ENCODE results near the gene TBC1D22A. TPM values are rescaled to one million over a fixed set of nuclear protein-coding genes. Genes with fewer than 3 reads are reported as not detected.

The TBC1D22A gene, protein sequence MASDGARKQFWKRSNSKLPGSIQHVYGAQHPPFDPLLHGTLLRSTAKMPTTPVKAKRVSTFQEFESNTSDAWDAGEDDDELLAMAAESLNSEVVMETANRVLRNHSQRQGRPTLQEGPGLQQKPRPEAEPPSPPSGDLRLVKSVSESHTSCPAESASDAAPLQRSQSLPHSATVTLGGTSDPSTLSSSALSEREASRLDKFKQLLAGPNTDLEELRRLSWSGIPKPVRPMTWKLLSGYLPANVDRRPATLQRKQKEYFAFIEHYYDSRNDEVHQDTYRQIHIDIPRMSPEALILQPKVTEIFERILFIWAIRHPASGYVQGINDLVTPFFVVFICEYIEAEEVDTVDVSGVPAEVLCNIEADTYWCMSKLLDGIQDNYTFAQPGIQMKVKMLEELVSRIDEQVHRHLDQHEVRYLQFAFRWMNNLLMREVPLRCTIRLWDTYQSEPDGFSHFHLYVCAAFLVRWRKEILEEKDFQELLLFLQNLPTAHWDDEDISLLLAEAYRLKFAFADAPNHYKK
- 16.4 and 16.5 TPM in 2 replicates for total RNA-seq

DNA sequence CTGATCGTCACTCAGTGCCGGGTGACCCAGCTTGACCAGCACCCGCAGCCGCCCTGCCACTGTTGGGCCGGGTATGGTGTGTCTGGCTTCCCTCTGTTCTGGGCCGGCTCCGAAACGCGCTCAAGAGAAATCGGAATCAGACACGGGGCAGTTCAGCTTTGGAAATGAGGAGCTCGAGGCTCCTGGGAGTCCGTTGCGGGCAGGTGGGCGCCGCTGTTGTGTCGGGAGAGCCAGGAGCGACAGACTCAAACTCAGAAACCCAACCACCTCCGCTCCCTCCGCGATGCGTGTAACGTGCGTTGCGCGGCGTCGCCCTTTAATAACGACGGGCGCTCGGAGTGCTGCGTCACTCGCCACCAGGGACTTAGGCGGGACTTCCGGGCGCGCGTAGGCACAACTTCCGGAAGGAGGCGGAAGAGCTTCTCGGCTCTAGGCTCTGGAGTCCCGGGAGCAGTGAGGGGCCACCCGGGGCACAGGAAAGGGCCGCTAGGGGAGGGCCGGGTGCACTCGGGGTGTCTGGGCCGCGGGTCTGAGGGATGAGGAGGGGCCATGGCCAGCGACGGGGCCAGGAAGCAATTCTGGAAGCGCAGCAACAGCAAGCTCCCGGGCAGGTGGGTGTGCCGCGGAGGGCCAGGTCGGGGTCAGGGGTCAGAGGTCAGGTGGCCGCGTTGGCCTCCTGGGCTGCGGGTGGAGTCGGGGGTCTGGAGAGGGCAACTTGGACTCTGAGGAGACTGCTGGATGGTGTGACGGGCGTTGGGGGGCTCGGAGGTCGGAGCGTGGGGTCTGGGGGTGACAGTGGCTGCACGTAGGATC is at the start of gene TBC1D22A:
TSS of gene TBC1D22A (plus strand) at position 413 of the 813 bp plus-strand sequence. CDS start at position 550, 137 bp downstream.

DNA sequence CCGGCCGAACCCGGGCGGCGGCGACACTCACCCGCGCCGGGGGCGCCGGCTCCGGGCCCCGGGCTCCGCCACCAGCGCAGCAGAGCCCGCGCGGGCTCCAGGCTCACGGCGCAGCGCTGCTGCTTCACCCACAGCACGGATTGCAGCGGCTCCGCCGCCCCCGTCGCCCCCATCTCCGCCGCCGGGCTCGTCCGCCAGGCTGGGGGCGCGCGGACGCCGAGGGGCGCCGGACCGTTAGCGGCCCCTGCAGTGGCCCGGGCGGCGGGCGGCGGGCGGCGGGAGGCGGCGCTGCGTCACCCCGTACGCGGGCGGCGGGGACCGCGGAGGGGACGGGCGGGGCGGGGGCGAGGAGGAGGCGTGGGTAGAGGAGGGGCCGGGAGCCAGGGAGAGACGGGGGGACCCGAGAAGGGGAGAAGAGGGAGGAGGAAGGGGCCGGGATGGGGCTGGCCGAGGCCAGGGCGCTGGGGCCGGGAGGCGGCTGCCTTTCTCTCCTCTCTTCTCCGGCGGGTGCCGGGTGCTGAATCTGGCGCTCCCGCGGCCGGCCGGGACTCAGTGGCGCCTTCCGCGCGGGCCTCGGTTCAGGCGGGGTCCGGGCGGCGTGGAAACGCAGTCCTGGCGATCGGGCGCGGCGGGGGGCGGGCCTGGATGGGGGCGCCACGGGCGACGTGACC is 24.3 kb upstream of the TBC1D22A start, which contains the start of gene CERK:
TSS of gene CERK (minus strand) at position 277 of the 671 bp plus-strand sequence. CDS start at position 173, 104 bp downstream.

Other genes starting within 250 kb of the TBC1D22A start
- 0.29 TPM in 1 of 2 replicates, not detected in the other for gene CELSR1, start 225.0 kb upstream of the TBC1D22A start, total RNA-seq
- 7.5 and 8.9 TPM in 2 replicates for gene GRAMD4, start 142.3 kb upstream of the TBC1D22A start, total RNA-seq
- gene CERK, start 24.4 kb upstream of the TBC1D22A start, total RNA-seq, result 27.6 and 29.7 TPM in 2 replicates